GM23248 (cell line): ENCODE measurements around the gene HIPK2. TPM values are rescaled to one million over a fixed set of nuclear protein-coding genes. Genes with fewer than 3 reads are reported as not detected.

ENCODE experiments used
- DNase-seq: peaks from one replicate; pipeline ENCODE4 v3.0.0-alpha.2; 2015
- H2AFZ ChIP-seq: fragments of 200-600 bp; sonication (generic); 2 replicates; pipeline ENCODE4 v1.6.1; 2016; ENCODE audit warnings: antibody characterized with exemption
- H3F3A ChIP-seq: fragments of 200-600 bp; sonication (generic); 2 replicates; pipeline ENCODE4 v1.6.1; 2016; ENCODE audit warnings: mild to moderate bottlenecking, antibody characterized with exemption, mixed run types; ENCODE audit not compliant: insufficient read depth
- H3K27ac ChIP-seq: fragments of 200-600 bp; sonication (generic); 2 replicates; pipeline ENCODE4 v1.5.1; 2016; ENCODE audit warnings: mild to moderate bottlenecking
- H3K27me3 ChIP-seq: fragments of 200-600 bp; sonication (generic); replicated peaks from 2 replicates; pipeline ENCODE4 v1.6.1; 2016; ENCODE audit warnings: mild to moderate bottlenecking; ENCODE audit not compliant: insufficient read depth
- H3K36me3 ChIP-seq: fragments of 200-600 bp; sonication (generic); 2 replicates; pipeline ENCODE4 v1.6.1; 2016; ENCODE audit warnings: low read depth, mild to moderate bottlenecking
- H3K4me1 ChIP-seq: fragments of 200-600 bp; sonication (generic); 2 replicates; pipeline ENCODE4 v1.6.1; 2016; ENCODE audit warnings: mild to moderate bottlenecking; ENCODE audit not compliant: insufficient read depth
- H3K4me2 ChIP-seq: fragments of 200-600 bp; sonication (generic); one replicate; pipeline ENCODE4 v1.6.1; 2016; ENCODE audit warnings: mild to moderate bottlenecking; ENCODE audit not compliant: unreplicated experiment
- H3K4me3 ChIP-seq: fragments of 200-600 bp; sonication (generic); 2 replicates; pipeline ENCODE4 v1.5.1; 2016; ENCODE audit warnings: mild to moderate bottlenecking
- H3K79me2 ChIP-seq: fragments of 200-600 bp; sonication (generic); 2 replicates; pipeline ENCODE4 v1.6.1; 2016; ENCODE audit warnings: mild to moderate bottlenecking; ENCODE audit not compliant: insufficient read depth
- H3K9ac ChIP-seq: fragments of 200-600 bp; sonication (generic); 2 replicates; pipeline ENCODE4 v1.6.1; 2016; ENCODE audit warnings: mild to moderate bottlenecking
- H3K9me2 ChIP-seq: fragments of 200-600 bp; sonication (generic); 2 replicates; pipeline ENCODE4 v1.6.1; 2016; ENCODE audit warnings: mixed run types, mild to moderate bottlenecking, moderate library complexity; ENCODE audit not compliant: insufficient read depth
- H3K9me3 ChIP-seq: fragments of 200-600 bp; sonication (generic); one replicate; pipeline ENCODE4 v1.6.1; 2017; ENCODE audit warnings: low read depth
- H4K20me1 ChIP-seq: fragments of 200-600 bp; sonication (generic); 2 replicates; pipeline ENCODE4 v1.6.0; 2016; ENCODE audit not compliant: insufficient read depth
- EZH2 ChIP-seq: fragments of 200-600 bp; sonication (generic); IDR thresholded peaks from 2 replicates; pipeline ENCODE4 v1.6.1; 2018; ENCODE audit warnings: antibody characterized with exemption, mild to moderate bottlenecking; ENCODE audit not compliant: insufficient read depth, poor library complexity, severe bottlenecking
- EZH2phosphoT487 ChIP-seq: fragments of 200-600 bp; sonication (generic); IDR thresholded peaks from 2 replicates; pipeline ENCODE4 v1.6.1; 2018; ENCODE audit warnings: antibody characterized with exemption, moderate library complexity, mild to moderate bottlenecking, low read depth; ENCODE audit not compliant: insufficient read depth
- WGBS, 2 experiments: methylation state at CpG; one replicate each; pipeline ENCODE4 v1.1.6; 2015 to 2017; ENCODE audit warnings: low lambda C conversion rate in 2 of 2, low coverage in 1 of 2; ENCODE audit errors: missing lambda C conversion rate in 2 of 2; 5-methylcytosine and 5-hydroxymethylcytosine counted together
- in situ Hi-C: fragments of 300-500 bp; cut with MboI; formaldehyde crosslinking; loops from 2 replicates; pipeline ENCODE4 v1.15.0; 2020
- polyA plus RNA-seq: library from polyadenylated mRNA; unstranded; fragments of >200 nt; fragmentation: Nextera tagmentation; extraction: Ambion mirVana; gene quantifications from 2 replicates; pipeline ENCODE4 v1.2.1, GENCODE V29; 2016
- total RNA-seq: library from RNA; depleted of rRNA; stranded (reverse); fragments of >200 nt; shearing (Covaris generic); gene quantifications from 2 replicates; pipeline ENCODE4 v1.2.3, GENCODE V29; 2014

HIPK2 gene
- total and polyA plus RNA-seq, 2 experiments from 2014 or later, result 4.7 to 7.9 TPM

DNA sequence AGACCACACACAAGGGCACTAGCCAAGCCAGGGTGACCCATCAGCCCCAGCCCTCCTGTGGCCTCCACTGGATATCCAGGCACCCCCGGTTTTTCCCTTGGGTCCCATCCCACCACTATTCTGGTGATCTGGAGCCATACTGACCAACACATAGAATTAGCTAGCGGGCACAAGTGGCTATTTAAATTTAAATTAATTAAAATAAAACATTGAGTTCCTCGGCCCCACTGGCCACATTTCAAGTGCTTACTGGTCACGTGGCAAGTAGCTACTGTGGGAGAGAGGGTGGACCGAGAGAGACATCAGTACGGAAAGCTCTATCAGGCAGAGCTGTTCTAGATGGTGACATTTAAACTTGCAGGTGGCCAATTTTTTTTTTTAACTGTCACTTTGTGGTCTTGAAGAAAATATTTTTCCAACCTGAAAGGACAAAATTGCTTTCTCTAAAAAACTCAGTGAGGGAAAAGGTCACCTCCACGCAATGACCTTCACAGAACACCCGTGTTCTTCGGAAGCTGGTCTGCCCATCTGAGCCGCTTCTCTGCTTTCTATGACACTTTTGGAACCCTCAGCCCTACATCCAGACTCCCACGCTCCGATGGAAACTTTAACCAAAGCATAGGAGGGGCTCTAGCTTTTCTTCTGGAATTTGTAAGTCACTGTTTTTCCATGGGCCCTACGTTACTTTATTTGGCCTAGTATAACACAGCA, 30.0 kb downstream of the HIPK2 start:
- H3K4me3 ChIP-seq, result no peak overlapping the region
- H3K27me3 ChIP-seq, result no peaks in the 10 kb centered on the region
- no peaks in the 10 kb centered on the region for H3K9me3 ChIP-seq
- H3K9me2 ChIP-seq, result no peaks in the 10 kb centered on the region
- no peak overlapping the region for H3K4me2 ChIP-seq
- in situ Hi-C loops, result no loop called here
- TF ChIP-seq EZH2 (no peak), EZH2phosphoT487 (no peak)
- H3K4me1 ChIP-seq, result peaks cover 12% of the 10 kb centered on the region; the same call in 1 of the 2 replicates
- WGBS, 2 experiments, result 97 to 98% methylated on average over 13 of the region's 13 CpGs
- H3K27ac ChIP-seq, result no peak overlapping the region
- no peaks in the 10 kb centered on the region for H3F3A ChIP-seq
- DNase-seq, result no peak
- no peaks in the 10 kb centered on the region; the same call in 1 of the 2 replicates for H4K20me1 ChIP-seq
- no peaks in the 10 kb centered on the region for H3K36me3 ChIP-seq
- H3K79me2 ChIP-seq, result peaks cover 100% of the 10 kb centered on the region
- H2AFZ ChIP-seq, result no peak overlapping the region
- no peak overlapping the region for H3K9ac ChIP-seq

DNA sequence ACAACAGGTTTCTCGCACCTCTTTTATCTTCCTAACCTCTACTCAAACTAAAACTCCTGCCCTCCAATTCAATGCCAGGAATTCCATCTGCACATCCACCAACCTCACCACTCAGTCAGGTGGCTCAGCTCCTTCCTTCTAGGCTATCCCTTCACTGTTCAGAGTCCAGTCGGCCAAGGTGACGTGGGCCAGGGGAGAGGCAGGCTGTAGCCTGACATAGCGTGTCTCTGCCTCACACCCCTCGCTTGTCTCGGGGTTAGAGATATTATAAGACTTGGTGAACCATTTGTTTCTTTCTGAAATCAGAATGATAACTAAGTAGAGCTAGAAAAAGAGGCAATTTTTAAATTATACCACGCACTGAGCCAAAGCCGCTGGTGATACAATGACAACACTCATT, 31.1 kb downstream of the HIPK2 start:
- Histone ChIP-seq H3K9me3 (no peaks in the 10 kb centered on the region), H3K27ac (no peak overlapping the region), H3F3A (peaks cover 6% of the 10 kb centered on the region; the same call in 1 of the 2 replicates), H3K27me3 (no peaks in the 10 kb centered on the region), H3K36me3 (no peaks in the 10 kb centered on the region), H2AFZ (no peak overlapping the region), H3K4me2 (no peak overlapping the region), H3K9me2 (no peaks in the 10 kb centered on the region), H3K9ac (no peak overlapping the region), H4K20me1 (no peaks in the 10 kb centered on the region; the same call in 1 of the 2 replicates), H3K4me1 (peaks cover 22% of the 10 kb centered on the region), H3K4me3 (no peak overlapping the region), H3K79me2 (peaks cover 100% of the 10 kb centered on the region)
- no peak for TF ChIP-seq EZH2phosphoT487
- no peak for TF ChIP-seq EZH2
- in situ Hi-C loops, result no loop called here
- WGBS, 2 experiments, result 96 to 97% methylated on average over 8 of the region's 8 CpGs
- no peak for DNase-seq

DNA sequence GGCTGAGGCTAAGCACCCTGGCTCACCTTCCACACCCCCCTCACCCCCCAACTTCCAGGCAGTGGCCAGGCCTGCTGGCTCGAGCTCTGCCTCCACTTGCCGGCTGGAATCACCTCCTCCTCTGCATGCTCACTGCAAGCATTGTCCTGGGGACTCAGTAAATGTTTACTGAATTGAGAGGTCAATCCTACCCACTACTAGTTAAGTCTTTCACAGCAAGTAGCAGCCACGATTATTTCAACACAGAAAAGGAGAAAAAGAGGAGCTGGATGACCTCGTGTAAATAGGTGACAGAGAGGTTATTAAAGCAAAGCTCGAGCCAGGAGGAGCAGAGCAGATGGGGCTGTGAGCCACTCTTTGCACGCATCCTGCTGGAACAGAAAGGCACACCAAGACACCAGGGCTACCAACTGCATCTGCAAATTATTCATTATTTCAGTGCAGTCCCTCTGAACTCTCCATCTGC, 32.1 kb downstream of the HIPK2 start:
- Histone ChIP-seq H4K20me1 (no peaks in the 10 kb centered on the region; the same call in 1 of the 2 replicates), H3K9me3 (no peaks in the 10 kb centered on the region), H3K4me2 (no peak overlapping the region), H3K27ac (no peak overlapping the region), H3K9ac (no peak overlapping the region), H3F3A (peaks cover 6% of the 10 kb centered on the region; the same call in 1 of the 2 replicates), H3K79me2 (peaks cover 100% of the 10 kb centered on the region), H3K4me3 (no peak overlapping the region), H3K9me2 (no peaks in the 10 kb centered on the region), H3K36me3 (no peaks in the 10 kb centered on the region), H3K27me3 (no peaks in the 10 kb centered on the region), H2AFZ (no peak overlapping the region), H3K4me1 (peaks cover 31% of the 10 kb centered on the region)
- DNase-seq, result peak; percentile 48
- no peak for TF ChIP-seq EZH2phosphoT487
- TF ChIP-seq EZH2, result no peak
- WGBS, 2 experiments, result 36 to 49% methylated on average over 6 of the region's 6 CpGs
- in situ Hi-C loops, result no loop called here

DNA sequence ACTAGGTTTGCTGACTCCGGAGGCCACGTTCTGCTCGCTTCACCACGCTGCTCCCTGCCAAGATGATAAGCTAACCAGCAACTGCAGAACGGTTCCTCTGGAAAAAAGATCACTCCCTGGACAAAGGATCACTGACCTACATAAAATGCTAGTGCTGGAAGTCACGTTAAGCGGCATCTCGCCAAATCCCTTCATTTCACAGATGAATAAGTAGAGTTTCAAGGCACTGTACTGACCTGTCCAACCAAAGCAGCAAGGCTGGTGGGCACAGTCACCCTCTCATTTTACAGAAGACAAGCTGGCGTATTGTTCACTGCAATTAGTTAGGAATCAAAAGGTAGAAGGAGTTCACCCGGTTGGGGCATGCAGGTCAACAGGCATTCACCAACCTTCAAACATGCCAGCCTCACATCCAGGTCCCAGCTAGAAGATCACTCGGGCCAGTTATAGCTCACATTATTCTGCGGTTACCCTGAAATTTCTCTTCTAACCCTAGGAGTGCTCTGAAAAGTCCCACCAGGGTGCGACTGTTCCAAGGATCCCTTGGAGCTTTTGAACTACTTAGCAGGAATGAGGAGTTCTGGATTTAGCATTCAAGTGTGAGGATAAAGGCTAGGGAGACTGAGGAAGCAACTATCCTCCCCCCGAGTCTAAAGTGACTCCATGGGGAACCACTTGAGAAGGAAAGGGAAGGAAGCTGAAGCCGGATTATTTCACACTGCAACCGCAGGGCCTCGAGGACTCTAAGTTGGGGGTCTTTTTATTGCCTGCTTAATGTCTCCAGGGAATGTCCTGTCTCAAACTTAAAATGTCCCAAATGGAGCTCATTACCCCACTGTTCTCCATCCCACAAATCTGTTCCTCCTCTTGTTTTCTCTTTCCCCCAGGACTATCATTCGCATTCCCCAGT, 32.8 kb downstream of the HIPK2 start:
- Histone ChIP-seq H3K4me2 (no peak overlapping the region), H3K9me3 (no peaks in the 10 kb centered on the region), H3K27me3 (no peaks in the 10 kb centered on the region), H3K9ac (no peak overlapping the region), H3K4me3 (no peak overlapping the region), H3K27ac (no peak overlapping the region), H3K4me1 (peaks cover 36% of the 10 kb centered on the region), H3K9me2 (no peaks in the 10 kb centered on the region), H3K36me3 (no peaks in the 10 kb centered on the region), H3K79me2 (peaks cover 100% of the 10 kb centered on the region), H2AFZ (no peak overlapping the region), H3F3A (peaks cover 6% of the 10 kb centered on the region; the same call in 1 of the 2 replicates), H4K20me1 (no peaks in the 10 kb centered on the region; the same call in 1 of the 2 replicates)
- TF ChIP-seq EZH2 (no peak), EZH2phosphoT487 (no peak)
- in situ Hi-C loops, result no loop called here
- no peak for DNase-seq
- WGBS, 2 experiments, result 96 to 97% methylated on average over 18 of the region's 18 CpGs
